D721Med (cell line): ENCODE data around the gene ANKRD52.

Experiments
- DNase-seq: peaks from one replicate; pipeline ENCODE4 v3.0.0; 2011; ENCODE audit warnings: low spot score; ENCODE audit not compliant: insufficient read length
- FAIRE-seq: peaks from 2 replicates; lab custom pipeline; 2011; peaks lifted over from hg19 to GRCh38; lab: Jason Lieb, UNC
- CTCF ChIP-seq: IDR thresholded peaks from 2 replicates; pipeline ENCODE4 v1.5.1; 2012; ENCODE audit warnings: mild to moderate bottlenecking, control low read depth; ENCODE audit not compliant: insufficient read depth; ENCODE audit errors: missing control alignments

The ANKRD52 gene

DNA sequence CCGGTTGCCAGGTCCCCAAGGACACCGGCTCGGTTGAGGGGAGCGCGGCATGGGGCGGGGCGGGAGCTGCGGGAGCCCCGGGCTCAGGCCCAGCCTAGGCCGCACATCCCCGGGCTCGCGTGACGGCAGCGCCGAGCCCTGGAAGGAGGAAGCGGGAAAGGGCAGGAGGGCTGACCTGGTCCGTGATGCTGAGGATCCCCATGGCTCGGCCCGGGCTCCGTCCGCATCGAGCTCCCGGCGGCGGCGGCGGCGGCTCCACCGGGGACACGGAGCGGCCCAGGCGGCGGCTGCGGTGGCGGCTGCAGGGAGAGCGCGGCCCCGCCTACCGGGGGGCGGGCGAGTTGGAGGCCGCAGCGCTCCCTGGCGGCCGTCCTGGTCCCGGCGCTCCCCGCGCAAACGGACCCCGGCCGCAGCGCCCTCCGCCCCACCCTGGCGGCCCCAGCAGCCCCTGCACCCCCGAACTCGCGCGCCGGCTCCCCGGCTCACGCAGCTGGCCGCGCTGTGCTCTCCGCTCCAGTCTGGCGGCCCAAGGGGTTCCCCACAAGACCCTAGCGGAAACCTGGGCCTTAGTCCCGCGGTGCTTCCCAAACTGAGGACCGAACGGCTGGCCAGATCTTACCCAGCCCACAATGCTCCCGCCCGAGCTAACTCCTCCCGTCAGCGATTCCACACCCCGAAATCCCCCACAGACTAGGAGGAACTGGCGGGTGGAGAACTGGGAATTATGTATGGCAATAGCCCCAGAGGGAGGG lies at the start of gene ANKRD52:
Gene ANKRD52, minus strand, starts transcription at position 317 of the 752 bp plus-strand sequence. Its CDS starts 115 bp downstream, at position 202.
- FAIRE-seq (no peak), DNase-seq (peak; percentile 77)
- peak; percentile 55 for TF ChIP-seq CTCF

DNA sequence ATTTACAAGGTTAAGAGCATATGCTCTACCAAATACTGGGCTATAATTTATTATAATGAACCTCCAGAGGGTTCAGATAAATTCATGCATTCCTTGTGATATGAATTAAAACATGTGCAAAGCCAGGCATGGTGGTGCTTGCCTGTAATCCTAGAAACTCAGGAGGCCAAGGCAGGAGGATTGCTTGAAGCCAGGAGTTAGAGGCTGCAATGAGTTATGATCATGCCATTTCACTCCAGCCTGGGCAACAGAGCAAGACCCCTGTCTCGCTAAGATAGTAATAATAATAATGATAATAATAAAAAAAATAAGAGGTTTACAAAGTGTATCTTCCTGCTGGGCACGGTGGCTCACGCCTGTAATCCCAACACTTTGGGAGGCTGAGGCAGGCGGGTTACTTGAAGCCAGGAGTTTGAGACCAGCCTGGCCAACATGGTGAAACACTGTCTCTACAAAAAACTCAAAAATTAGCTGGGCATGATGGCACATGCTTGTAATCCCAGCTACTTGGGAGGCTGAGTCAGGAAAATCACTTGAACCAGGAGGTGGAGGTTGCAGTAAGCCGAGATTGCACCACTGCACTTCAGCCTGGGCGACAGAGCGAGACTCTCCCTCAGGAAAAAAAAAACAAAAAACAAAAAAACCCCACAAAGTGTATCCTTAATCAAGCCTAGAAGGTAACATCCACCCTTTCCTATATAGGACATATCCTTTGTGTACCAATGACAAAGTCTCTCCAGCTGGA lies 49.2 kb upstream of the ANKRD52 start:
- DNase-seq (no peak), FAIRE-seq (no peak)
- TF ChIP-seq CTCF, result no peak

GRCh38 chr12:56304872-56305590 lies 46.8 kb upstream of the ANKRD52 start:
- DNase-seq, result no peak
- no peak for FAIRE-seq
- no peak for TF ChIP-seq CTCF

- no peak for TF ChIP-seq CTCF
- DNase-seq (no peak), FAIRE-seq (no peak)
Measured at GRCh38 chr12:56304276-56304675, 46.1 kb upstream of the ANKRD52 start.

DNA sequence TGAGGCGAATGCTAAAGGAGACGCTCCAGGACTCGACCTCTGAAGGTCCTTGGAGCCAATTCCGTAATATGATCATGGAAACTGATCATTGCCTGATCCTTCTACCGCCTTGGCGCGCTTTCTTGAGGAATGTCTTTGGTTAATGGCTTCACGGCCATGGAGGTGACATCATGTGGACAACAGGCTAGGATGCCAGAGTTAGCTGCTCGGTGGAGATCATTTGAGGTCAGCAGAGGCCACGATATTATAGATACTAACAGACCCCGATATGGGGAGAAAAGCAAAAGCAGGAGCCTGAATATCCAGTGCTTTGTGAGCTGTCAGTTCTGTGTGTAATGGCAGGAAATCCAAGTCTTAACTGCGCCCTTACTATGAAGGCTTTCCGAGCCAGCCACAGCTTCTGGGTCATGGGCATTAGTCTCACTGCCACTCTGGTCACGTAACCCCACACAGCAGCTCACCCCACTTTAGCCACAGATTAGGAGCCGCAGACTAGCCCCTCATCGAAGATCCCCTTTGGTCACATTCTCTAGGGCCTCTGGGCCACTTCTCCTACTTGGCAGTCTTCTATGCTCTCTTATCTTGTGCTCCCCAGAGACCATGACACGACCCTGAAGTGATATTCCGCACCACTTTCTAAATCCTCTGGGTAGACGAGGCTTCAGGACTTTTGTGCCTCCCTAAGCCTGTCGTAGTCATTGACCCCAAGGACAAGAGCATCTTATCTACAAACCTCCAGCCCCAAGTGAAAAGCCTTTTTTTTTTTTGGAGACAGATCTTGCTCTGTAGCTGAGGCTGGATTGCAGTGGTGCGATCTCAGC lies 42.7 kb upstream of the ANKRD52 start:
- no peak for DNase-seq
- no peak for FAIRE-seq

More for the DNA sequence above, 42.7 kb upstream of the ANKRD52 start:
- no peak for TF ChIP-seq CTCF
